ENCODE measurements around the gene OR4Q2. TPM values are rescaled to one million over a fixed set of nuclear protein-coding genes. Genes with fewer than 3 reads are reported as not detected.
"Not testable (repeated sequence)": the region's sequence is repeated elsewhere in the genome, so short reads cannot be mapped to it uniquely, and the experiment has no call there.

OR4Q2 gene
- polyA plus RNA-seq (2013, experiment 1 of 2), result not detected
- polyA plus RNA-seq (2013, experiment 2 of 2), result not detected

DNA sequence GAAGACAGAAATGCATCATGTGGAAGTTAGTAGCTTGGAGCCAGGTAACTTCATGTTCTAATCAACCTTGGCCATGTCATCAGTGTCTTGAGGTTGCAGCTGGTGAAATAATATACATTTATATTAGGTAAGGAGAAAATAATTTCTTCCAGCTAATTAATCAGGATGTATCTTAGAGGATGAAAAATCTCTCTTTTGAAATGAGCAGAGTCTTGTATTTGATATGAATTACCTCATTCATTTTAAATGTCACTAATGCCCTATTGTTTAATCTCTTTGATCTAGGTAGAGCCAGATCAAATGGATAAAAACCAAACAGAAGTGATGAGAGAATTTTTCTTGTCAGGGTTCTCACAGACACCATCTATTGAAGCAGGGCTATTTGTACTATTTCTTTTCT, at the start of gene OR4Q2:
Gene OR4Q2 (plus strand): TSS at position 301 of the 400 bp plus-strand sequence.
- H3K4me3 ChIP-seq (ENCODE audit: extremely low read depth, insufficient read depth, low read length, poor library complexity, severe bottlenecking), result no peak within 1 kb of the TSS
- no peaks in the 10 kb centered on the region for H3K4me1 ChIP-seq (ENCODE audit: control insufficient read depth, insufficient read depth, low read length, poor library complexity, severe bottlenecking)
- H3K36me3 ChIP-seq (ENCODE audit: control insufficient read depth, insufficient read depth, low read length), result no peaks in the 10 kb centered on the region
- no peak within 1 kb of the TSS for H3K27ac ChIP-seq (ENCODE audit: low read depth, low read length, severe bottlenecking)
- peaks cover 27% of the 10 kb centered on the region for H3K9me3 ChIP-seq (ENCODE audit: control insufficient read depth, low read length)

DNA sequence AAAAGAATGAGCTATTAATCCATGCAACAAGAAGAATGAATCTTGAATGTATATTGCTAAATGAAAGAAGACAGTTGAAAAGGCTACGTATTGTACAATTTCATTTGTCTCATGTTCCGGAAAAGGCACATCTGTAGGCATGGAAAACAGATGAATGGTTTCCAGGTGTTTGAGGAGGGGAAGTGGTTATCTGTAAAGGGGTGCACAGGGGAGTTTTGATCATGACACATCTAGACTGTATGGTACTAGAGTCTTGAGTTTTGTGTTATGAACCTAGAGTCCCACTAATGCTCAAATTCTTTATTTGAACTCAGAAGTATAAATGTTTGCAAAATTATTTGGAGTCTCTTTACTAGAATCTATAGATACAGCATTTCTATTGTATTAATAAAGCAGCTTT, 32.2 kb upstream of the OR4Q2 start:
- H3K27ac ChIP-seq (ENCODE audit: low read depth, low read length, severe bottlenecking); H3K36me3 ChIP-seq (ENCODE audit: control insufficient read depth, insufficient read depth, low read length); H3K4me1 ChIP-seq (ENCODE audit: control insufficient read depth, insufficient read depth, low read length, poor library complexity, severe bottlenecking); H3K4me3 ChIP-seq (ENCODE audit: extremely low read depth, insufficient read depth, low read length, poor library complexity, severe bottlenecking): not testable (repeated sequence)
- WGBS, 2 experiments (ENCODE audit: insufficient coverage in 2 of 2), result 25% methylated on average over 2 of the region's 2 CpGs; no CpG with 5 or more reads in 1 of the 2 experiments
- peaks cover 17% of the 10 kb centered on the region for H3K9me3 ChIP-seq (ENCODE audit: control insufficient read depth, low read length)

DNA sequence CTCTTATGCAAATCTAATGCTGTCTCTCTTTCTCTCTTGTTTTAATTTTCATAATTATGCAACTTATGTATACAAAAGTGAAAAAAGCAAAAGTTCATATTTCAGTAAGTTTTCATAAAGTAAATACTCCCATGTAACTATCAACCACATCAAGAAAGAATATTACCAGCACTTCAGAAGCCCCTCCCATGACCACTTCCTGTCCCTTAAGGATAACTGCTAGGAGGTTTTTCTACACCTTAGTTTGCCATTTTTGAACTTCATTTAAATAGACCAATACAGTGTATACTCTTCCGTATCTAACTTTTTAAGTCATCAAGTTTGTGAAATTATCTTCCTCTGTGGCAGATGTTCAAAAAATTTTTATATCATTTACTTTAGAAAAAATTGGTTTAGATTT, 27.1 kb upstream of the OR4Q2 start:
- H3K4me1 ChIP-seq (ENCODE audit: control insufficient read depth, insufficient read depth, low read length, poor library complexity, severe bottlenecking), result no peaks in the 10 kb centered on the region
- no peak overlapping the region for H3K27ac ChIP-seq (ENCODE audit: low read depth, low read length, severe bottlenecking)
- no CpG with 5 or more reads among the region's 1 CpG for WGBS, 2 experiments (ENCODE audit: insufficient coverage in 2 of 2)
- H3K9me3 ChIP-seq (ENCODE audit: control insufficient read depth, low read length), result peaks cover 21% of the 10 kb centered on the region
- H3K4me3 ChIP-seq (ENCODE audit: extremely low read depth, insufficient read depth, low read length, poor library complexity, severe bottlenecking), result no peak overlapping the region
- H3K36me3 ChIP-seq (ENCODE audit: control insufficient read depth, insufficient read depth, low read length), result no peaks in the 10 kb centered on the region

DNA sequence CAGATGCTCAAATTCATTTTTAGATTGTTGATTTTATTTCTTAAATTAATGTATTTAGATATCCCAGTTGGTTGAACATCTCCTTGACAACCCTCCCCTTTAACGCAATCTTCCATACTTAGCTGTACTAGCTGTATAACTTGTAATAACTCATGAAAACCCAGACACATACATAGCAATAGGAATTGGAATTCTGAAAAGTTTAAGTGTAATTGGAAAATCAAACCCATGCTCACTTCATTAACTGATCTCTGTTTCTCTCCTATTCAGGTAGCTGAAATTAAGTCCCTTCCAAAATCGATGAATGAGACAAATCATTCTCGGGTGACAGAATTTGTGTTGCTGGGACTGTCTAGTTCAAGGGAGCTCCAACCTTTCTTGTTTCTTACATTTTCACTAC, 26.7 kb upstream of the OR4Q2 start, which contains the start of gene OR4K15:
Gene OR4K15 (plus strand): TSS at position 301 of the 400 bp plus-strand sequence. CDS start 0 bp downstream, at position 301.
- Histone ChIP-seq H3K4me3 (ENCODE audit: extremely low read depth, insufficient read depth, low read length, poor library complexity, severe bottlenecking) (no peak within 1 kb of the TSS), H3K4me1 (ENCODE audit: control insufficient read depth, insufficient read depth, low read length, poor library complexity, severe bottlenecking) (no peaks in the 10 kb centered on the region), H3K9me3 (ENCODE audit: control insufficient read depth, low read length) (peaks cover 22% of the 10 kb centered on the region), H3K36me3 (ENCODE audit: control insufficient read depth, insufficient read depth, low read length) (no peaks in the 10 kb centered on the region), H3K27ac (ENCODE audit: low read depth, low read length, severe bottlenecking) (no peak within 1 kb of the TSS)
- WGBS, 2 experiments (ENCODE audit: insufficient coverage in 2 of 2), result 100% methylated on average over 1 of the region's 3 CpGs; no CpG with 5 or more reads in 1 of the 2 experiments

DNA sequence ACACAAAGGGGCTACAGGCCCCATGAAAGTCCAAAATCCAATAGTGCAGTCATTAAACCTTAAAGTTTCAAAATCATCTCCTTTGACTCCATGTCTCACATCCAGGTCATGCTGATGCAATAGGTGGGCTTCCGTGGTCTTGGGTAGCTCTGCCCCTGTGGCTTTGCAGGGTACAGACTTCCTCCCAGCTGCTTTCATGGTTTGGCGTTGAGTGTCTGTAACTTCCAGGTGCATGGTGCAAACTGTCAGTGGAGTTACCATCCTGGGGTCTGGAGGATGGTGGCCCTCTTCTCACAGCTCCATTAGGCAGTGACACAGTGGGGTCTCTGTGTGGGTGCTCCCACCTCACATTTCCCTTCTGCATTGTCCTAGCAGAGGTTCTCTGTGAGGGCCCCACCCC, 8.5 kb upstream of the OR4Q2 start:
- H3K4me3 ChIP-seq (ENCODE audit: extremely low read depth, insufficient read depth, low read length, poor library complexity, severe bottlenecking), result no peak overlapping the region
- 60 to 70% methylated on average over 2 of the region's 2 CpGs for WGBS, 2 experiments (ENCODE audit: insufficient coverage in 2 of 2)
- no peak overlapping the region for H3K27ac ChIP-seq (ENCODE audit: low read depth, low read length, severe bottlenecking)
- H3K4me1 ChIP-seq (ENCODE audit: control insufficient read depth, insufficient read depth, low read length, poor library complexity, severe bottlenecking), result no peaks in the 10 kb centered on the region
- no peaks in the 10 kb centered on the region for H3K36me3 ChIP-seq (ENCODE audit: control insufficient read depth, insufficient read depth, low read length)
- peaks cover 37% of the 10 kb centered on the region for H3K9me3 ChIP-seq (ENCODE audit: control insufficient read depth, low read length)

DNA sequence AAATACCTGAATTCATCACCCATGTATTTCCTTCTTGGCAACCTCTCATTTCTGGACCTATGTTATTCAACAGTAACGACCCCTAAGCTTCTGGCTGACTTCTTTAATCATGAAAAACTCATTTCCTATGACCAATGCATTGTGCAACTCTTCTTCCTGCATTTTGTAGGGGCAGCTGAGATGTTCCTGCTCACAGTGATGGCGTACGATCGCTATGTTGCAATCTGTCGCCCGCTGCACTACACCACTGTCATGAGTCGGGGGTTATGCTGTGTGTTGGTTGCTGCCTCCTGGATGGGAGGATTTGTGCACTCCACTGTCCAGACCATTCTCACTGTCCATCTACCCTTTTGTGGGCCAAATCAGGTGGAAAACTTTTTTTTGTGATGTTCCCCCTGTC, 356 bp downstream of the OR4Q2 start:
- 30 to 55% methylated on average over 2 of the region's 7 CpGs for WGBS, 2 experiments (ENCODE audit: insufficient coverage in 2 of 2)
- H3K4me3 ChIP-seq (ENCODE audit: extremely low read depth, insufficient read depth, low read length, poor library complexity, severe bottlenecking), result no peak overlapping the region
- no peak overlapping the region for H3K27ac ChIP-seq (ENCODE audit: low read depth, low read length, severe bottlenecking)

DNA sequence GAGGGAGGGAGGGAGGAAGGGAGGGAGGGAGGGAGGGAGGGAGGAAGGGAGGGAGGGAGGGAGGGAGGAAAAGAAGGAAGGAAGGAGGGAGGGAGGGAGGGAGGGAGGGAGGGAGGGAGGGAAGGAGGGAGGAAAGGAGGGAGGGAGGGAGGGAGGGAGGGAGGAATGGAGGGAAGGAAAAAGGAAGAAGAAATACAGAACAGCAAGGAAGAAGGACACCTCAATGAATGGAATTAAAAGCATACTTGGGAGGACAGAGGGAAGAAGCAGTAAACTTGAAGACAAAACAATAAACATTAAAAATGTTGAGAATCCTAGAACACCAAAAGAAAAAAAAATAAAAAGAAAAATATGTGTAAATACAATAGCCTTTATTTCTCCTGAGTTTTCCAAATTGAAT, 6.2 kb downstream of the OR4Q2 start:
- no peaks in the 10 kb centered on the region for H3K36me3 ChIP-seq (ENCODE audit: control insufficient read depth, insufficient read depth, low read length)
- no peak overlapping the region for H3K27ac ChIP-seq (ENCODE audit: low read depth, low read length, severe bottlenecking)
- H3K9me3 ChIP-seq (ENCODE audit: control insufficient read depth, low read length), result peaks cover 34% of the 10 kb centered on the region
- no peak overlapping the region for H3K4me3 ChIP-seq (ENCODE audit: extremely low read depth, insufficient read depth, low read length, poor library complexity, severe bottlenecking)
- no peaks in the 10 kb centered on the region for H3K4me1 ChIP-seq (ENCODE audit: control insufficient read depth, insufficient read depth, low read length, poor library complexity, severe bottlenecking)

More for the DNA sequence above, 356 bp downstream of the OR4Q2 start:
- Histone ChIP-seq H3K9me3 (ENCODE audit: control insufficient read depth, low read length) (peaks cover 30% of the 10 kb centered on the region), H3K4me1 (ENCODE audit: control insufficient read depth, insufficient read depth, low read length, poor library complexity, severe bottlenecking) (no peaks in the 10 kb centered on the region), H3K36me3 (ENCODE audit: control insufficient read depth, insufficient read depth, low read length) (no peaks in the 10 kb centered on the region)

DNA sequence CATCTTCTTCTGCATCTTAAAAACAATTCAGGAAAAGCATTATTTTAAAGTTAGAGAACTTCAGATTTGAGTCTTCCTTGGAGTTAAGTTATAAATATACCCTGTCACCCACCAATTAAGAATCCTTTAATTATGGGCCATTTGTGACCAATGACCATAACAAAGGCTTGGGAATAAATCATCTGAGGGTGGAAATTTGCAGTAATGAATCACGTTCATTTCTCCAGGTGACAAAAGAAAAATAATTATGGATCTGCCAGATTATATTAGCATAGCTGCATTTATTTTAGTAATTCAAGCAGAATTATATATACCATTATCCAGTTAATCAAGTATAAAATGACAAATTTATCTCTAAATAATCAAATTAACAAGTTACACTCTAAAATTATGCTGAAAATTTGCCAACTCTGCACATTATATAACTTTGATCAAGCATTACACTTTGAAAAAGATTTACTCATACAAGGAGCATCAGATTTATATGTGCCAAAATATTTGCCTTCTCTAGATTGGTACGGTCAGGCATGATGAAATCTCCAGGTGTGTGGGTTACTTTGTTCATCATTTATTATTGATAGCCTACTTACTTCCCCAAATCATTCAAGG, 17.4 kb downstream of the OR4Q2 start, which contains the start of gene OR4K14:
Gene OR4K14 (minus strand): TSS at position 51 of the 609 bp plus-strand sequence. CDS start 4,114 bp downstream, outside the sequence.
- WGBS, 2 experiments (ENCODE audit: insufficient coverage in 2 of 2), result no CpG with 5 or more reads among the region's 2 CpGs
- H3K4me3 ChIP-seq (ENCODE audit: extremely low read depth, insufficient read depth, low read length, poor library complexity, severe bottlenecking), result no peak within 1 kb of the TSS
- H3K9me3 ChIP-seq (ENCODE audit: control insufficient read depth, low read length), result peaks cover 53% of the 10 kb centered on the region
- no peaks in the 10 kb centered on the region for H3K36me3 ChIP-seq (ENCODE audit: control insufficient read depth, insufficient read depth, low read length)
- H3K4me1 ChIP-seq (ENCODE audit: control insufficient read depth, insufficient read depth, low read length, poor library complexity, severe bottlenecking), result no peaks in the 10 kb centered on the region
- no peak within 1 kb of the TSS for H3K27ac ChIP-seq (ENCODE audit: low read depth, low read length, severe bottlenecking)

DNA sequence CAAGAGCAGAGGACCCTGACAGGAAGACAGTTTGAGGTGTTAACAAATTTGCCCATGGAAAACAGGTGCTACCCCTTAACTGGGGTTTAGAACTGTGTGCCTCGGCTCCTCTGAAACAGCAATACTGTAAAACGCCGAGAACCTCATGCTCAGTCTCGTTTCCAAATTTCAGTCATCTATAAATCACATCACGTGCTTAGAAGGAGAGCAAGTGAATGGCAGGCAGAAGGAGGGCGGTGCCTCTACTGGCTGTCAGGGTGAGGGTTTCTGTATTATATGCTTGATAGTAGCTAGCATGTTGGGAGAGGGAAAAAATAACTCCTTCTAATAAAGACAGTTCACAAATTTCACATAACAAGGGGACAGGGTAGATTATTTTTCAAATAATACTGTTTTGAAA, 29.1 kb downstream of the OR4Q2 start:
- no peak overlapping the region for H3K4me3 ChIP-seq (ENCODE audit: extremely low read depth, insufficient read depth, low read length, poor library complexity, severe bottlenecking)
- WGBS, 2 experiments (ENCODE audit: insufficient coverage in 2 of 2), result 60% methylated on average over 1 of the region's 6 CpGs; no CpG with 5 or more reads in 1 of the 2 experiments
- H3K9me3 ChIP-seq (ENCODE audit: control insufficient read depth, low read length), result peaks cover 44% of the 10 kb centered on the region
- no peaks in the 10 kb centered on the region for H3K36me3 ChIP-seq (ENCODE audit: control insufficient read depth, insufficient read depth, low read length)
- H3K27ac ChIP-seq (ENCODE audit: low read depth, low read length, severe bottlenecking), result no peak overlapping the region
- no peaks in the 10 kb centered on the region for H3K4me1 ChIP-seq (ENCODE audit: control insufficient read depth, insufficient read depth, low read length, poor library complexity, severe bottlenecking)

DNA sequence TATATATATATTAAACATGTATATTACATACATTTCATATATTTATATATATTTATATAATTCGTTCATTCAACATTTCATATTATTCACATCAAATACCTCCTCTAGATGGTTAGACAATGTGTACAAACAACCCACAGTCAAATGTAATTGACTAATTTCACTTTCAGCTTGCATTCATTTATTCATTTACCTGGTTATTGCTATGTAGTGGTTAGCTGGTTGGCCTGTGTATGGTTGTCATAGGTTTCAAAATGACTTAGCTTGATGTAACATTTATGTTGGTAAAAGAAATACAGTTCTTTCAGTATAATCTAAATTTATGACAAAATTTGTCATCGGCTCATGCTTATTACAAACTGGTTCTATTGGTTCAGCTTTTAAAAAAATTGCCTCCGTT, 33.5 kb downstream of the OR4Q2 start:
- H3K36me3 ChIP-seq (ENCODE audit: control insufficient read depth, insufficient read depth, low read length), result no peaks in the 10 kb centered on the region
- no peaks in the 10 kb centered on the region for H3K4me1 ChIP-seq (ENCODE audit: control insufficient read depth, insufficient read depth, low read length, poor library complexity, severe bottlenecking)
- WGBS, 2 experiments (ENCODE audit: insufficient coverage in 2 of 2), result no CpG with 5 or more reads among the region's 3 CpGs
- H3K4me3 ChIP-seq (ENCODE audit: extremely low read depth, insufficient read depth, low read length, poor library complexity, severe bottlenecking), result no peak overlapping the region
- H3K27ac ChIP-seq (ENCODE audit: low read depth, low read length, severe bottlenecking), result no peak overlapping the region
- peaks cover 31% of the 10 kb centered on the region for H3K9me3 ChIP-seq (ENCODE audit: control insufficient read depth, low read length)

DNA sequence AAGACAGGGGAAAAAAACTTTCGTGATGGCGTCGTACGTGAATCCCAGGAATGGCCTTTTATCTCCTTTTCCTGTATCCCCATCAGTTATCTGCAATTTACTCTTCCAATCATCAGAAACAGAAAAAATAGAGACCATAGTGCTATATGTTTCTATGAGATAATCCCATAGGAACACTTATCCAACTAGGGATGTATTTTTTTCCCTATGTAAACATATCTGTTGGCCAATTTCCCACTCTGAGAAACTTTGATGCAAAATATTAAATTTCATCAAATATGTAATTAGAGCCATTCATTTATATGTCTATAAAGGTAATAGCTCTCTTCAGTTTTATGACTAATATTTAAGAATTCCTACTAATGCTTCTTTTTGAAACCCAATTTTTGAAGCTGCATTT, 34.0 kb downstream of the OR4Q2 start, which contains the start of gene OR4K13:
Gene OR4K13 (minus strand): TSS at position 101 of the 400 bp plus-strand sequence. CDS start 1,280 bp downstream, outside the sequence.
- Histone ChIP-seq H3K9me3 (ENCODE audit: control insufficient read depth, low read length) (peaks cover 29% of the 10 kb centered on the region), H3K36me3 (ENCODE audit: control insufficient read depth, insufficient read depth, low read length) (no peaks in the 10 kb centered on the region), H3K4me3 (ENCODE audit: extremely low read depth, insufficient read depth, low read length, poor library complexity, severe bottlenecking) (no peak within 1 kb of the TSS), H3K27ac (ENCODE audit: low read depth, low read length, severe bottlenecking) (no peak within 1 kb of the TSS), H3K4me1 (ENCODE audit: control insufficient read depth, insufficient read depth, low read length, poor library complexity, severe bottlenecking) (no peaks in the 10 kb centered on the region)
- no CpG with 5 or more reads among the region's 4 CpGs for WGBS, 2 experiments (ENCODE audit: insufficient coverage in 2 of 2)
